Activated CD4-positive, alpha-beta memory T cell treated with anti-CD3 and anti-CD28 coated beads for 36 hours (primary cell): ENCODE measurements around the gene CDK5RAP1. TPM values are rescaled to one million over a fixed set of nuclear protein-coding genes. Genes with fewer than 3 reads are reported as not detected.

Experiments used
- CTCF ChIA-PET: fragments of 350-600 bp; sonication (Branson Sonifier 250); formaldehyde crosslinking; loops from one replicate; lab custom pipeline; 2021; ENCODE audit warnings: antibody characterized with exemption, inconsistent platforms; lab: Charles Lee
- POLR2A ChIA-PET: fragments of 350-600 bp; sonication (Branson Sonifier 250); formaldehyde crosslinking; loops from one replicate; lab custom pipeline; 2021; ENCODE audit warnings: antibody characterized with exemption; lab: Charles Lee
- DNase-seq: peaks from one replicate; pipeline ENCODE4 v3.0.0-alpha.2; 2020
- H3K27ac Mint-ChIP-seq: one replicate; pipeline ENCODE4 v1.8.0; 2021; ENCODE audit warnings: mixed read lengths
- H3K27me3 Mint-ChIP-seq: one replicate; pipeline ENCODE4 v1.8.0; 2021; ENCODE audit warnings: mixed read lengths
- H3K36me3 Mint-ChIP-seq: one replicate; pipeline ENCODE4 v1.8.0; 2021; ENCODE audit warnings: mixed read lengths
- H3K4me1 Mint-ChIP-seq: one replicate; pipeline ENCODE4 v1.8.0; 2021; ENCODE audit warnings: low read depth, mixed read lengths
- H3K4me3 Mint-ChIP-seq: one replicate; pipeline ENCODE4 v1.8.0; 2021; ENCODE audit warnings: mild to moderate bottlenecking, mixed read lengths
- H3K9me3 Mint-ChIP-seq: one replicate; pipeline ENCODE4 v1.8.0; 2021; ENCODE audit warnings: mixed read lengths
- intact Hi-C: fragments of 100-400 bp; cut with micrococcal nuclease; formaldehyde crosslinking; loops from one replicate; pipeline ENCODE4 v1.15.1; 2023
- total RNA-seq, 2 experiments: library from RNA; stranded (reverse); gene quantifications; one replicate each; pipeline ENCODE4 v1.2.3, GENCODE V29; 2021

CDK5RAP1 gene
- total RNA-seq, 2 experiments from 2014 or later: 39.6 to 40.3 TPM

- no peaks in the 10 kb centered on the region for H3K36me3 Mint-ChIP-seq
- intact Hi-C loops: no loop called here
- CTCF ChIA-PET: interaction anchor here (0.5 to 0.9 kb wide), 2 partner anchors 13 to 49 kb away, joined by 3 read pairs; no protein-coding TSS in a partner anchor
Measured at GRCh38 chr20:33337531-33338165, 63.7 kb downstream of the CDK5RAP1 start.

GRCh38 chr20:33337119-33337518, 64.2 kb downstream of the CDK5RAP1 start:
- no peaks in the 10 kb centered on the region for H3K9me3 Mint-ChIP-seq
- CTCF ChIA-PET: interaction anchor here (0.5 to 0.9 kb wide), 2 partner anchors 12 to 50 kb away, joined by 3 read pairs; no protein-coding TSS in a partner anchor

More at GRCh38 chr20:33337531-33338165, 63.7 kb downstream of the CDK5RAP1 start:
- no peak overlapping the region for H3K4me3 Mint-ChIP-seq
- no peaks in the 10 kb centered on the region for H3K9me3 Mint-ChIP-seq
- H3K27me3 Mint-ChIP-seq: no peaks in the 10 kb centered on the region
- no peak overlapping the region for H3K27ac Mint-ChIP-seq
- no peak for DNase-seq
- H3K4me1 Mint-ChIP-seq: no peaks in the 10 kb centered on the region
- POLR2A ChIA-PET: no interaction called here

GRCh38 chr20:33336375-33336774, 64.9 kb downstream of the CDK5RAP1 start:
- intact Hi-C loops: no loop called here
- Mint-ChIP-seq H3K9me3 (no peaks in the 10 kb centered on the region), H3K4me1 (no peaks in the 10 kb centered on the region), H3K27me3 (no peaks in the 10 kb centered on the region), H3K4me3 (no peak overlapping the region), H3K27ac (no peak overlapping the region), H3K36me3 (no peaks in the 10 kb centered on the region)
- no peak for DNase-seq
- CTCF ChIA-PET: no interaction called here
- POLR2A ChIA-PET: no interaction called here

More at GRCh38 chr20:33337119-33337518, 64.2 kb downstream of the CDK5RAP1 start:
- H3K27ac Mint-ChIP-seq: no peak overlapping the region
- DNase-seq: no peak
- intact Hi-C loops: no loop called here
- no peak overlapping the region for H3K4me3 Mint-ChIP-seq
- no peaks in the 10 kb centered on the region for H3K4me1 Mint-ChIP-seq
- POLR2A ChIA-PET: no interaction called here
- H3K27me3 Mint-ChIP-seq: no peaks in the 10 kb centered on the region
- no peaks in the 10 kb centered on the region for H3K36me3 Mint-ChIP-seq

- no peak overlapping the region for H3K4me3 Mint-ChIP-seq
- no peaks in the 10 kb centered on the region for H3K9me3 Mint-ChIP-seq
- no peak for DNase-seq
- H3K27ac Mint-ChIP-seq: no peak overlapping the region
- ChIA-PET POLR2A (no interaction called here), CTCF (no interaction called here)
- no peaks in the 10 kb centered on the region for H3K4me1 Mint-ChIP-seq
- H3K36me3 Mint-ChIP-seq: no peaks in the 10 kb centered on the region
- no peaks in the 10 kb centered on the region for H3K27me3 Mint-ChIP-seq
- intact Hi-C loops: no loop called here
Measured at GRCh38 chr20:33334111-33334510, 67.2 kb downstream of the CDK5RAP1 start.

- intact Hi-C loops: no loop called here
- Mint-ChIP-seq H3K4me1 (no peaks in the 10 kb centered on the region), H3K4me3 (no peak overlapping the region), H3K9me3 (no peaks in the 10 kb centered on the region), H3K36me3 (no peaks in the 10 kb centered on the region), H3K27ac (no peak overlapping the region), H3K27me3 (no peaks in the 10 kb centered on the region)
- no peak for DNase-seq
- ChIA-PET POLR2A (no interaction called here), CTCF (no interaction called here)
Measured at GRCh38 chr20:33333616-33334015, 67.7 kb downstream of the CDK5RAP1 start.

DNA sequence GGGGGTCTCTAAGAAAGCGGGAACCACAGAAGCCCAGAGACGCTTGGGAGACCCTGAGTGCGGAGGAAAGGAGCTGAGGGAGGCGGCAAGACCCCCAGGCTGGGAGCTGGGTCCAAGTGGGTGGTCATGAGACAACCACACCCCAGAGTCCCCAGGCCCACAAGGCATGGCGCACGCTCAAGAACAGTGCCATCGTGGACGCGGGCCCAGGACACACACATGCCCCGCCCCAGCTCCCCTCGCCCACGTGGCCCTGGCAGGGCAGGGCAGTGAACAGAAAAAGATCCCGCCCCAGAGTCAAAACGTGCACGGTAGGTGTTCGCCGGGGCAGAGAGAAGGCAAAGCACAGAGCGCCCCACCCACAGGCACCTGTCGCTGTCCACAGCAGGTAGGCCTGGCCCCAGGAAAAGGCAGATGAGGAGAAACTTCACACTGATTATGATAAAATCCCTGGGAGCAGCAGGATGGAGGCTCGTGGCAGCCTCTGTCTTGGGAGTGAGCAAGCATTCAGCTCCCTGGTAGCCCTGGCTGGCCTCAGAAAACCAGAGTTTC, 68.3 kb downstream of the CDK5RAP1 start:
- Mint-ChIP-seq H3K27me3 (no peaks in the 10 kb centered on the region), H3K36me3 (no peaks in the 10 kb centered on the region), H3K4me3 (no peak overlapping the region), H3K27ac (no peak overlapping the region), H3K4me1 (no peaks in the 10 kb centered on the region), H3K9me3 (no peaks in the 10 kb centered on the region)
- CTCF ChIA-PET: no interaction called here
- POLR2A ChIA-PET: no interaction called here
- DNase-seq: no peak
- intact Hi-C loops: no loop called here

DNA sequence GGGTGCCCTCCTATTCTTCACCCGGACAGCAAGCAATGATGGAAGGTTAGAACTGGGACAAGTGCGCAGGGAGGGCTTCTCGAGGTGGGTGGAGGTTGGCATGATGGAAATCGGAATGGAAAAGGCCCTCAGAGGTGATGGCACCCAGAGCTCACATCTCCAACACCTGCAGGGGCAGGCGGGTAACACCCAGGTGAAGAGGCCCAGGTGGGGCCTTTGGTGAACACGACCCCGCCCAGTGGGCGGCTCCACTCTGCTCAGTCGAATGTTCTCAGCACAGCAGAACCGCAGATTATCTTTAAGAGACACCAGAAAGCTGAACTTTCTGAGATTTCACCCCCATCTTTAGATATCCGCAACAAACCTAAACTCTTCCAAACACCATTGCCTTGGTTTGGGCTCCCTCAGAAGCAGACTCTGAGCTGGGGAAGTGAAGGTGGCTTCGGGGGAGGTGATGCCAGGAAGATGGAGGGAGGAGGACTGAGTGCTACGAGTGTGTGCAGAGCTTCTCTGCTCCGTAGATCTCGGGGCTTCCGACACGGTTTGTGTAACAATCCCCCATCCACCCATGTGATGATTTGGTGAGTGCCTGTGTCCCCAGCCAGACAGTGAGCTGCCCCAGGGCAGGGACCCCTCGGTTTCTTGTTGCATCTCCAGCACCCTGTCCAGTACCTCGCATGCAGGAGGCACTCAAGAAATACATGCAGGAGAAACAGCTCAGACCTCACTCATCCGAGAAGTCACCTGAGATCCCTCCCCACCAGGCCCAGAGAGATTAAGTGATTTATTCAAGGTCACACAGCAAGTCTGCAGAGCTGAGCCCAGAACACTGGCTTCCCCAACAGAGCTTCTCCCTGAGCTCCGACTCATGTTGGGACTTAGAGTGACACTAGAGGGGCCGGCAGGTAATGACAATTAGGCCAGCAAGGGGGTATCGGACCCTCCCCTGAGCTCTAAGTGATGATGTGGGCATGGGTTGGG, 72.9 kb downstream of the CDK5RAP1 start:
- no peaks in the 10 kb centered on the region for H3K4me1 Mint-ChIP-seq
- H3K27ac Mint-ChIP-seq: no peak overlapping the region

DNA sequence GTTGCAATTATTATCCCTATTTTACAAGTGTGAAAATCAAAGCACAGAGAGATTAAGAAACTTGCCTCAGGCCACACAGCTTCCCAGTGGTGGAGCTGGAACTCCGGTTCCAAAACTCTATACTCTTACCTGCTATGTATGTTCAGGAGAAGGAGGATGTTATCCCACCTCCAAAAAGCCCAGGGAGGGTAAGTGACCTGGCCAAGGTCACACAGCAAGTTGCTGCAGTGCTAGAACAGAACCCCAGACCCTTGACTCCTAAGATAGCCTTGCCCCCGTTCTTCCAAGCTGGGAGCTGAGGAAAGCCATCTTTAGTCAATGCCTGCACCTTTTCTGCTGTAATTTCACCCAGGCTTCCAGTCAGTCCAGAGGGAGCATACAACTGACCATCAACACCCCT, 76.0 kb downstream of the CDK5RAP1 start:
- intact Hi-C loops: no loop called here
- Mint-ChIP-seq H3K36me3 (no peaks in the 10 kb centered on the region), H3K4me3 (no peak overlapping the region), H3K9me3 (no peaks in the 10 kb centered on the region), H3K27me3 (peaks cover 9% of the 10 kb centered on the region), H3K27ac (no peak overlapping the region), H3K4me1 (no peaks in the 10 kb centered on the region)
- POLR2A ChIA-PET: no interaction called here
- no peak for DNase-seq
- CTCF ChIA-PET: interaction anchor here (0.9 to 1.6 kb wide), 2 partner anchors 12 to 26 kb away, joined by 3 to 4 read pairs; no protein-coding TSS in a partner anchor

More for the DNA sequence above, 72.9 kb downstream of the CDK5RAP1 start:
- ChIA-PET POLR2A (no interaction called here), CTCF (no interaction called here)
- intact Hi-C loops: no loop called here
- DNase-seq: no peak
- Mint-ChIP-seq H3K36me3 (no peaks in the 10 kb centered on the region), H3K9me3 (no peaks in the 10 kb centered on the region), H3K27me3 (peaks cover 2% of the 10 kb centered on the region), H3K4me3 (no peak overlapping the region)

DNA sequence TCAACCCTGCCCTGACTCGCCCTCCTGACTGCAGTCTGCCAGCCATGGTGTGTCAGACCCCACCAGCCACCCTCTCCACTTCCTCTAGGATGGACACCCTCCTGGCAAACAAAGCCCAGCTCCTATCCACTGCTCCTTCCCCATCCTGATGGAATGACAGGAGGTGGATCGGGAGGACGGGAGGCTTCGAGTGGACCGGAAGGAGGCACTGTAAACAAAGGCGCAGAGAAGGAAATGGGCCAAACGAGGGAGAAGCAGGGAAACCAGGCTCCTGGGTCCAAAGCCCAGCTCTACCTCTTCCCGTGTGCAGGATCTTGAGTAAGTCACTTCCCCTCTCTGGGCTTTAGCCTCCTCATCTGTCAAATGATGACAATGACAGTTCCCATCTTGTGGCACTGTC, 78.1 kb downstream of the CDK5RAP1 start:
- H3K27ac Mint-ChIP-seq: no peak overlapping the region
- POLR2A ChIA-PET: no interaction called here
- CTCF ChIA-PET: no interaction called here
- no peak overlapping the region for H3K4me3 Mint-ChIP-seq
- H3K27me3 Mint-ChIP-seq: peaks cover 15% of the 10 kb centered on the region
- intact Hi-C loops: no loop called here
- no peaks in the 10 kb centered on the region for H3K9me3 Mint-ChIP-seq
- H3K36me3 Mint-ChIP-seq: no peaks in the 10 kb centered on the region
- no peak for DNase-seq
- H3K4me1 Mint-ChIP-seq: no peaks in the 10 kb centered on the region

DNA sequence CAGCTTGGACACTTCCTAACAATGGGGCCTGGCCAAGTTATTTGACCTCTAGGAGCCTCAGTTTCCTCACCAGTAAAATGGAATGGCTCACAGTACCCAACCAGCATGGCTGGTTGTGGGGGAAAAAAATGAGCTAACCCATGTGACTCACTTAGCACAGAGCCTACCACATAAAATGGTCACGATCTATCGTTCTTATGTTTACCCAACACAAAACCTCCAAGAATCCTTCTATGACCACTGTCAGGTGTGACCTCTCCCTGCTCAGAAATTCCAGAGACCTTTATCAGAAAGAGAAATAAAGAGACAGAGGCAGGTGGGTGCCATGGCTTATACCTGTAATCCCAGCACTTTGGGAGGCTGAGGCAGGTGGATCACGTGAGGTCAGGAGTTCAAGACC, 78.9 kb downstream of the CDK5RAP1 start:
- intact Hi-C loops: no loop called here
- no peaks in the 10 kb centered on the region for H3K4me1 Mint-ChIP-seq
- no peak overlapping the region for H3K27ac Mint-ChIP-seq
- H3K27me3 Mint-ChIP-seq: peaks cover 15% of the 10 kb centered on the region
- H3K4me3 Mint-ChIP-seq: no peak overlapping the region
- no peak for DNase-seq
- ChIA-PET CTCF (no interaction called here), POLR2A (no interaction called here)
- no peaks in the 10 kb centered on the region for H3K36me3 Mint-ChIP-seq
- H3K9me3 Mint-ChIP-seq: no peaks in the 10 kb centered on the region

- CTCF ChIA-PET: interaction anchor here (0.6 kb wide), 1 partner anchor 29 kb away, joined by 3 read pairs; no protein-coding TSS in a partner anchor
Measured at GRCh38 chr20:33320006-33320405, 81.3 kb downstream of the CDK5RAP1 start.

GRCh38 chr20:33318096-33318429, 83.3 kb downstream of the CDK5RAP1 start:
- H3K36me3 Mint-ChIP-seq: no peaks in the 10 kb centered on the region
- H3K27ac Mint-ChIP-seq: no peak overlapping the region
- no peaks in the 10 kb centered on the region for H3K4me1 Mint-ChIP-seq
- no peaks in the 10 kb centered on the region for H3K9me3 Mint-ChIP-seq
- DNase-seq: no peak
- intact Hi-C loops: no loop called here
- ChIA-PET POLR2A (no interaction called here), CTCF (no interaction called here)
- no peak overlapping the region for H3K4me3 Mint-ChIP-seq
- H3K27me3 Mint-ChIP-seq: peaks cover 13% of the 10 kb centered on the region

More at GRCh38 chr20:33320006-33320405, 81.3 kb downstream of the CDK5RAP1 start:
- Mint-ChIP-seq H3K27me3 (peaks cover 13% of the 10 kb centered on the region), H3K4me3 (no peak overlapping the region), H3K27ac (no peak overlapping the region), H3K36me3 (no peaks in the 10 kb centered on the region), H3K9me3 (no peaks in the 10 kb centered on the region), H3K4me1 (no peaks in the 10 kb centered on the region)
- intact Hi-C loops: no loop called here
- DNase-seq: no peak
- POLR2A ChIA-PET: no interaction called here
